SK-N-SH (cell line): ENCODE results near the gene GPR25.

Source experiments
- CHD2 ChIP-seq: fragments of 150-350 bp; IDR thresholded peaks from 2 replicates; pipeline ENCODE4 v1.6.1; 2018; ENCODE audit warnings: low read length; ENCODE audit not compliant: partially characterized antibody
- FOXJ3 ChIP-seq: sonication (generic); formaldehyde crosslinking; IDR thresholded peaks from 2 replicates; pipeline ENCODE4 v1.5.1; 2020; ENCODE audit warnings: mild to moderate bottlenecking, missing genetic modification reagents
- FOXM1 ChIP-seq: IDR thresholded peaks from 2 replicates; pipeline ENCODE4 v1.4.0; 2012; ENCODE audit warnings: low read depth, mild to moderate bottlenecking
- MEF2A ChIP-seq: IDR thresholded peaks from 2 replicates; pipeline ENCODE4 v1.4.0; 2012; ENCODE audit warnings: low read depth, borderline replicate concordance
- RFX5 ChIP-seq: IDR thresholded peaks from 2 replicates; pipeline ENCODE4 v1.6.1; 2012; ENCODE audit warnings: mild to moderate bottlenecking, improper control_type of control experiment, low read length
- SMC3 ChIP-seq: IDR thresholded peaks from 2 replicates; pipeline ENCODE4 v1.6.1; 2012; ENCODE audit warnings: low read depth, low read length, improper control_type of control experiment
- TEAD4 ChIP-seq: IDR thresholded peaks from 2 replicates; pipeline ENCODE4 v1.4.0; 2012; ENCODE audit warnings: mild to moderate bottlenecking, borderline replicate concordance; ENCODE audit not compliant: insufficient read depth
- TF ChIP-seq, protein P1 (sequence below): fragments of 200-600 bp; sonication (generic); IDR thresholded peaks from 2 replicates; pipeline ENCODE4 v1.6.1; 2017; ENCODE audit warnings: antibody characterized with exemption, mild to moderate bottlenecking, moderate library complexity
- TF ChIP-seq, protein P2 (sequence below): IDR thresholded peaks from 2 replicates; pipeline ENCODE4 v1.4.0; 2012; ENCODE audit warnings: low read depth, borderline replicate concordance

- TF ChIP-seq, protein P1, sequence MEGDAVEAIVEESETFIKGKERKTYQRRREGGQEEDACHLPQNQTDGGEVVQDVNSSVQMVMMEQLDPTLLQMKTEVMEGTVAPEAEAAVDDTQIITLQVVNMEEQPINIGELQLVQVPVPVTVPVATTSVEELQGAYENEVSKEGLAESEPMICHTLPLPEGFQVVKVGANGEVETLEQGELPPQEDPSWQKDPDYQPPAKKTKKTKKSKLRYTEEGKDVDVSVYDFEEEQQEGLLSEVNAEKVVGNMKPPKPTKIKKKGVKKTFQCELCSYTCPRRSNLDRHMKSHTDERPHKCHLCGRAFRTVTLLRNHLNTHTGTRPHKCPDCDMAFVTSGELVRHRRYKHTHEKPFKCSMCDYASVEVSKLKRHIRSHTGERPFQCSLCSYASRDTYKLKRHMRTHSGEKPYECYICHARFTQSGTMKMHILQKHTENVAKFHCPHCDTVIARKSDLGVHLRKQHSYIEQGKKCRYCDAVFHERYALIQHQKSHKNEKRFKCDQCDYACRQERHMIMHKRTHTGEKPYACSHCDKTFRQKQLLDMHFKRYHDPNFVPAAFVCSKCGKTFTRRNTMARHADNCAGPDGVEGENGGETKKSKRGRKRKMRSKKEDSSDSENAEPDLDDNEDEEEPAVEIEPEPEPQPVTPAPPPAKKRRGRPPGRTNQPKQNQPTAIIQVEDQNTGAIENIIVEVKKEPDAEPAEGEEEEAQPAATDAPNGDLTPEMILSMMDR = no peak
- TF ChIP-seq FOXJ3 (no peak), TEAD4 (no peak), MEF2A (no peak), FOXM1 (no peak), RFX5 (no peak), SMC3 (no peak), CHD2 (no peak)
- TF ChIP-seq, protein P2, sequence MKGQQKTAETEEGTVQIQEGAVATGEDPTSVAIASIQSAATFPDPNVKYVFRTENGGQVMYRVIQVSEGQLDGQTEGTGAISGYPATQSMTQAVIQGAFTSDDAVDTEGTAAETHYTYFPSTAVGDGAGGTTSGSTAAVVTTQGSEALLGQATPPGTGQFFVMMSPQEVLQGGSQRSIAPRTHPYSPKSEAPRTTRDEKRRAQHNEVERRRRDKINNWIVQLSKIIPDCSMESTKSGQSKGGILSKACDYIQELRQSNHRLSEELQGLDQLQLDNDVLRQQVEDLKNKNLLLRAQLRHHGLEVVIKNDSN = no peak
Measured at GRCh38 chr1:200922406-200922805, 49.6 kb downstream of the GPR25 start.
